B cell (primary cell): Measurements from ENCODE around the gene P2RX2. TPM values are rescaled to one million over a fixed set of nuclear protein-coding genes. Genes with fewer than 3 reads are reported as not detected.

Source experiments
- ATAC-seq: fragments of 200-7000 bp; cut with Tn5 transposase; one replicate; pipeline ENCODE4 v1.10.0; 2021; ENCODE audit warnings: low read depth, mild to moderate bottlenecking, moderate number of reproducible peaks, moderate library complexity
- CTCF ChIA-PET: fragments of 350-600 bp; sonication (Branson Sonifier 250); formaldehyde crosslinking; loops from one replicate; lab custom pipeline; 2021; ENCODE audit warnings: antibody characterized with exemption, inconsistent platforms; lab: Charles Lee
- POLR2A ChIA-PET: fragments of 350-600 bp; sonication (Branson Sonifier 250); formaldehyde crosslinking; loops from one replicate; lab custom pipeline; 2021; ENCODE audit warnings: antibody characterized with exemption; lab: Charles Lee
- DNase-seq: peaks from one replicate; pipeline ENCODE4 v3.0.0; 2013
- H2AFZ ChIP-seq: 2 replicates; pipeline ENCODE4 v1.6.1; 2012; ENCODE audit warnings: mild to moderate bottlenecking, low read depth, low read length; ENCODE audit not compliant: insufficient read depth, poor library complexity, severe bottlenecking
- H3K27ac ChIP-seq, 2 donors: 1 replicate in 1 of 2; 2 replicates in 1 of 2; pipeline ENCODE4 v1.5.1; 2012 to 2013; ENCODE audit warnings: low read length in 2 of 2, mild to moderate bottlenecking in 2 of 2, moderate library complexity in 1 of 2
- H3K27me3 ChIP-seq, 4 experiments: fragments of 200-600 bp in 1 of 4; sonication (generic) in 1 of 4; replicated peaks in 1 of 4; 1 replicate in 2 of 4; 2 replicates in 2 of 4; pipeline versions ENCODE4 v1.6.1 to v1.7.0; 2013 to 2016; ENCODE audit warnings: low read length in 3 of 4, mild to moderate bottlenecking in 2 of 4, mixed read lengths in 1 of 4, moderate library complexity in 1 of 4; ENCODE audit not compliant: insufficient read depth in 4 of 4, control insufficient read depth in 3 of 4; ENCODE audit errors: control extremely low read depth in 1 of 4
- H3K36me3 ChIP-seq, 2 experiments: replicated peaks in 1 of 2; 1 replicate in 1 of 2; 2 replicates in 1 of 2; pipeline versions ENCODE4 v1.6.1 to v1.7.1; 2013; ENCODE audit warnings: low read length in 1 of 2; ENCODE audit not compliant: insufficient read depth in 2 of 2, control insufficient read depth in 1 of 2; ENCODE audit errors: control extremely low read depth in 1 of 2, extremely low read depth in 1 of 2
- H3K4me1 ChIP-seq, 2 donors: fragments of 200-600 bp in 1 of 2; sonication (generic) in 1 of 2; 1 replicate in 1 of 2; 2 replicates in 1 of 2; pipeline versions ENCODE4 v1.5.1 to v1.6.1; 2013 to 2017; ENCODE audit warnings: low read length in 2 of 2; ENCODE audit not compliant: control insufficient read depth in 2 of 2, insufficient read depth in 2 of 2
- H3K4me2 ChIP-seq: replicated peaks from 2 replicates; pipeline ENCODE3; 2012; ENCODE audit warnings: mild to moderate bottlenecking, low read depth, low read length; ENCODE audit not compliant: poor library complexity, severe bottlenecking
- H3K4me3 ChIP-seq, 5 experiments: fragments of 200-600 bp in 1 of 5; sonication (generic) in 1 of 5; 1 replicate in 3 of 5; 2 replicates in 2 of 5; pipeline versions ENCODE4 v1.5.1 to v1.7.0; 2011 to 2016; ENCODE audit warnings: low read length in 4 of 5, mild to moderate bottlenecking in 4 of 5, low read depth in 2 of 5, control low read depth in 1 of 5, moderate library complexity in 1 of 5; ENCODE audit not compliant: insufficient read depth in 1 of 5; ENCODE audit errors: control extremely low read depth in 1 of 5, extremely low read depth in 1 of 5
- H3K79me2 ChIP-seq: fragments of 200-600 bp; sonication (generic); one replicate; pipeline ENCODE4 v1.6.0; 2016; ENCODE audit warnings: low read length; ENCODE audit not compliant: control insufficient read depth, insufficient read depth
- H3K9ac ChIP-seq: fragments of 200-600 bp; sonication (generic); 2 replicates; pipeline ENCODE4 v1.6.1; 2017; ENCODE audit warnings: mild to moderate bottlenecking, low read length, moderate library complexity
- H3K9me3 ChIP-seq, 3 donors: one replicate each; pipeline versions ENCODE4 v1.6.1 to v1.7.1; 2013; ENCODE audit warnings: low read length in 2 of 3; ENCODE audit not compliant: control insufficient read depth in 2 of 3, insufficient read depth in 1 of 3; ENCODE audit errors: control extremely low read depth in 1 of 3
- H4K20me1 ChIP-seq: 2 replicates; pipeline ENCODE4 v1.6.0; 2012; ENCODE audit warnings: mild to moderate bottlenecking, low read length; ENCODE audit not compliant: insufficient read depth, control insufficient read depth, poor library complexity, severe bottlenecking
- H3K27ac Mint-ChIP-seq: one replicate; pipeline ENCODE4 v1.8.0; 2021; ENCODE audit warnings: mixed read lengths
- H3K27me3 Mint-ChIP-seq: one replicate; pipeline ENCODE4 v1.8.0; 2021; ENCODE audit warnings: mixed read lengths
- H3K4me1 Mint-ChIP-seq: one replicate; pipeline ENCODE4 v1.8.0; 2021; ENCODE audit warnings: mixed read lengths
- H3K4me3 Mint-ChIP-seq: one replicate; pipeline ENCODE4 v1.8.0; 2021; ENCODE audit warnings: mixed read lengths
- H3K9me3 Mint-ChIP-seq: one replicate; pipeline ENCODE4 v1.8.0; 2022; ENCODE audit warnings: mixed read lengths; ENCODE audit not compliant: insufficient read depth
- CTCF ChIP-seq: fragments of 200-600 bp; IDR thresholded peaks from one replicate; pipeline ENCODE4 v1.8.0; 2022; ENCODE audit warnings: antibody characterized with exemption, mild to moderate bottlenecking
- EZH2 ChIP-seq: IDR thresholded peaks from 2 replicates; pipeline ENCODE4 v1.6.1; 2012; ENCODE audit warnings: borderline replicate concordance, low read depth, mild to moderate bottlenecking, moderate library complexity, low read length; ENCODE audit not compliant: insufficient read depth, poor library complexity, severe bottlenecking
- WGBS: methylation state at CpG from one replicate; pipeline ENCODE4 v1.1.5; 2013; ENCODE audit warnings: missing lambda C conversion rate; ENCODE audit not compliant: insufficient coverage; 5-methylcytosine and 5-hydroxymethylcytosine counted together
- intact Hi-C: fragments of 100-400 bp; cut with micrococcal nuclease; formaldehyde crosslinking; loops from one replicate; pipeline ENCODE4 v1.10.0; 2022
- polyA plus RNA-seq: library from polyadenylated mRNA; depleted of rRNA; stranded (reverse); fragments of >200 nt; gene quantifications from 2 replicates; pipeline ENCODE4 v1.2.3, GENCODE V29; 2012
- total RNA-seq, 2 donors: library from RNA; stranded (reverse); fragments of 120-200 nt in 1 of 2; gene quantifications; 1 replicate in 1 of 2; 2 replicates in 1 of 2; pipeline versions ENCODE4 v1.2.3 to v1.2.4, GENCODE V29; 2013 to 2022

P2RX2 gene
- total and polyA plus RNA-seq, 2 donors (not counting 1 experiment from before 2014, with no cell fraction given), result not detected

GRCh38 chr12:132647858-132648257 is 29.3 kb downstream of the P2RX2 start:
- intact Hi-C loops, result no loop called here
- Histone ChIP-seq H3K36me3 (peaks cover 0 to 6% of the 10 kb centered on the region in 2 experiments), H3K4me1 (no peaks in the 10 kb centered on the region), H3K79me2 (no peaks in the 10 kb centered on the region), H3K4me2 (no peak overlapping the region), H2AFZ (no peak overlapping the region), H3K9ac (no peak overlapping the region), H3K27ac (no peak overlapping the region), H4K20me1 (no peaks in the 10 kb centered on the region), H3K4me3 (no peak overlapping the region), H3K27me3 (no peaks in the 10 kb centered on the region), H3K9me3 (no peaks in the 10 kb centered on the region)
- DNase-seq, result no peak
- ChIA-PET POLR2A (no interaction called here), CTCF (no interaction called here)
- no peaks in the 10 kb centered on the region for H3K4me1 Mint-ChIP-seq
- H3K27me3 Mint-ChIP-seq, result no peaks in the 10 kb centered on the region
- 95% methylated on average over 9 of the region's 10 CpGs for WGBS
- H3K4me3 Mint-ChIP-seq, result no peak overlapping the region
- H3K9me3 Mint-ChIP-seq, result no peaks in the 10 kb centered on the region
- no peak overlapping the region for H3K27ac Mint-ChIP-seq
- no peak for TF ChIP-seq CTCF
- ATAC-seq, result no peak

GRCh38 chr12:132648616-132649225 is 30.1 kb downstream of the P2RX2 start:
- ChIA-PET POLR2A (no interaction called here), CTCF (no interaction called here)
- H3K9me3 ChIP-seq, result no peaks in the 10 kb centered on the region
- Mint-ChIP-seq H3K4me3 (no peak overlapping the region), H3K4me1 (no peaks in the 10 kb centered on the region), H3K9me3 (no peaks in the 10 kb centered on the region), H3K27ac (no peak overlapping the region), H3K27me3 (no peaks in the 10 kb centered on the region)
- WGBS, result 96% methylated on average over 21 of the region's 24 CpGs
- H3K79me2 ChIP-seq, result no peaks in the 10 kb centered on the region
- H3K27ac ChIP-seq, result no peak overlapping the region
- no peak overlapping the region for H2AFZ ChIP-seq
- H3K4me3 ChIP-seq, result no peak overlapping the region
- H3K36me3 ChIP-seq, result peaks cover 0 to 6% of the 10 kb centered on the region in 2 experiments
- DNase-seq (no peak), ATAC-seq (no peak)
- intact Hi-C loops, result no loop called here
- no peaks in the 10 kb centered on the region for H4K20me1 ChIP-seq
- H3K27me3 ChIP-seq, result no peaks in the 10 kb centered on the region
- no peak overlapping the region for H3K9ac ChIP-seq
- no peak overlapping the region for H3K4me2 ChIP-seq
- TF ChIP-seq CTCF (no peak), EZH2 (no peak)
- no peaks in the 10 kb centered on the region for H3K4me1 ChIP-seq
